Trophoblast cell (in vitro differentiated cells and primary cell): ENCODE data around the gene EXOC3L4.
A peak's percentile ranks its signal among the peaks of the same experiment; 100 is the strongest.

Source experiments
- DNase-seq, 2 donors: peaks; one replicate each; pipeline ENCODE4 v3.0.0-alpha.2; 2016
- H2AFZ ChIP-seq: 2 replicates; pipeline ENCODE4 v1.6.1; 2013; ENCODE audit warnings: low read length, moderate library complexity, mild to moderate bottlenecking; ENCODE audit not compliant: insufficient read depth, poor library complexity
- H2AK5ac ChIP-seq: 2 replicates; pipeline ENCODE4 v1.6.1; 2013; ENCODE audit warnings: mild to moderate bottlenecking, low read length
- H2BK120ac ChIP-seq: 2 replicates; pipeline ENCODE4 v1.6.1; 2013; ENCODE audit warnings: low read length, mild to moderate bottlenecking, moderate library complexity; ENCODE audit not compliant: insufficient read depth, poor library complexity
- H2BK12ac ChIP-seq: 2 replicates; pipeline ENCODE4 v1.6.1; 2013; ENCODE audit warnings: mild to moderate bottlenecking, low read length, moderate library complexity
- H2BK5ac ChIP-seq: 2 replicates; pipeline ENCODE4 v1.6.1; 2013; ENCODE audit warnings: low read length, low read depth, moderate library complexity, mild to moderate bottlenecking; ENCODE audit not compliant: poor library complexity
- H3K14ac ChIP-seq: 2 replicates; pipeline ENCODE4 v1.6.1; 2013; ENCODE audit warnings: mild to moderate bottlenecking, low read length
- H3K18ac ChIP-seq: 2 replicates; pipeline ENCODE4 v1.6.1; 2013; ENCODE audit warnings: mild to moderate bottlenecking, low read length
- H3K23ac ChIP-seq: 2 replicates; pipeline ENCODE4 v1.6.1; 2013; ENCODE audit warnings: low read length
- H3K27ac ChIP-seq: 2 replicates; pipeline ENCODE4 v1.5.1; 2013; ENCODE audit warnings: low read depth, mild to moderate bottlenecking, inconsistent platforms, low read length, moderate library complexity
- H3K27me3 ChIP-seq: 2 replicates; pipeline ENCODE4 v1.6.1; 2013; ENCODE audit warnings: inconsistent platforms, mild to moderate bottlenecking, low read length, moderate library complexity; ENCODE audit not compliant: insufficient read depth
- H3K36me3 ChIP-seq, 2 experiments: 1 replicate in 1 of 2; 2 replicates in 1 of 2; pipeline ENCODE4 v1.6.1; 2013; ENCODE audit warnings: low read length in 2 of 2, mild to moderate bottlenecking in 2 of 2, moderate library complexity in 1 of 2; ENCODE audit not compliant: insufficient read depth in 2 of 2, control insufficient read depth in 1 of 2
- H3K4ac ChIP-seq: 2 replicates; pipeline ENCODE4 v1.6.1; 2013; ENCODE audit warnings: low read depth, mild to moderate bottlenecking, low read length, moderate library complexity
- H3K4me1 ChIP-seq, 2 experiments: 1 replicate in 1 of 2; 2 replicates in 1 of 2; pipeline ENCODE4 v1.6.1; 2013; ENCODE audit warnings: low read length in 2 of 2, mild to moderate bottlenecking in 2 of 2, moderate library complexity in 1 of 2; ENCODE audit not compliant: insufficient read depth in 2 of 2, control insufficient read depth in 1 of 2
- H3K4me2 ChIP-seq: 2 replicates; pipeline ENCODE4 v1.6.1; 2013; ENCODE audit warnings: inconsistent platforms, mild to moderate bottlenecking, low read length, moderate library complexity
- H3K4me3 ChIP-seq: 2 replicates; pipeline ENCODE4 v1.5.1; 2013; ENCODE audit warnings: mild to moderate bottlenecking, low read depth, low read length, inconsistent platforms
- H3K79me1 ChIP-seq: one replicate; pipeline ENCODE4 v1.6.1; 2013; ENCODE audit warnings: low read length
- H3K79me2 ChIP-seq: 2 replicates; pipeline ENCODE4 v1.6.1; 2013; ENCODE audit warnings: low read length, mild to moderate bottlenecking; ENCODE audit not compliant: control insufficient read depth, insufficient read depth, poor library complexity
- H3K9ac ChIP-seq: 2 replicates; pipeline ENCODE4 v1.6.1; 2013; ENCODE audit warnings: mild to moderate bottlenecking, low read length
- H3K9me3 ChIP-seq: 2 replicates; pipeline ENCODE4 v1.6.1; 2013; ENCODE audit warnings: low read depth, mild to moderate bottlenecking, control low read depth, inconsistent platforms, low read length; ENCODE audit not compliant: insufficient read depth
- H4K12ac ChIP-seq: 2 replicates; pipeline ENCODE4 v1.6.1; 2013; ENCODE audit warnings: low read depth, mild to moderate bottlenecking, low read length, moderate library complexity
- H4K8ac ChIP-seq: 2 replicates; pipeline ENCODE4 v1.6.1; 2013; ENCODE audit warnings: low read depth, mild to moderate bottlenecking, low read length, moderate library complexity
- H4K91ac ChIP-seq: one replicate; pipeline ENCODE4 v1.6.1; 2013; ENCODE audit warnings: low read depth, mild to moderate bottlenecking, low read length, moderate library complexity
- WGBS: extraction: QIAGEN DNeasy Blood & Tissue Kit; methylation state at CpG from one replicate; pipeline ENCODE4 v1.1.7; 2013; ENCODE audit warnings: missing lambda C conversion rate; ENCODE audit not compliant: insufficient read length, insufficient coverage; ENCODE audit errors: extremely low coverage; 5-methylcytosine and 5-hydroxymethylcytosine counted together

The EXOC3L4 gene

GRCh38 chr14:103052407-103052806 lies 42.1 kb upstream of the EXOC3L4 start:
- Histone ChIP-seq H2AFZ (no peak overlapping the region), H3K4me2 (no peak overlapping the region), H3K14ac (no peak overlapping the region), H3K27ac (no peak overlapping the region), H4K8ac (no peak overlapping the region), H2BK12ac (no peak overlapping the region), H3K9me3 (no peaks in the 10 kb centered on the region), H2BK120ac (no peak overlapping the region), H3K4me3 (no peak overlapping the region), H2AK5ac (no peak overlapping the region), H3K36me3 (no peaks in the 10 kb centered on the region), H2BK5ac (no peak overlapping the region), H3K27me3 (no peaks in the 10 kb centered on the region), H3K9ac (no peak overlapping the region), H3K23ac (no peak overlapping the region), H4K91ac (no peak overlapping the region), H3K4me1 (peaks cover 2 to 3% of the 10 kb centered on the region in 2 experiments), H3K79me2 (peaks cover 17% of the 10 kb centered on the region), H4K12ac (no peak overlapping the region), H3K4ac (peak overlapping the region; percentile 15), H3K79me1 (peaks cover 9% of the 10 kb centered on the region), H3K18ac (no peak overlapping the region)
- no peak for DNase-seq
- no CpG with 5 or more reads among the region's 10 CpGs for WGBS

GRCh38 chr14:103055695-103056094 lies 38.8 kb upstream of the EXOC3L4 start:
- DNase-seq, result no peak
- H3K27me3 ChIP-seq, result no peaks in the 10 kb centered on the region
- H4K12ac ChIP-seq, result no peak overlapping the region
- no peak overlapping the region for H3K23ac ChIP-seq
- no peak overlapping the region for H3K4me3 ChIP-seq
- no peak overlapping the region for H4K8ac ChIP-seq
- no peak overlapping the region for H3K9ac ChIP-seq
- no peak overlapping the region for H2AK5ac ChIP-seq
- H4K91ac ChIP-seq, result no peak overlapping the region
- H2BK120ac ChIP-seq, result no peak overlapping the region
- no peak overlapping the region for H3K4ac ChIP-seq
- H3K14ac ChIP-seq, result no peak overlapping the region
- no peaks in the 10 kb centered on the region for H3K36me3 ChIP-seq
- H2AFZ ChIP-seq, result no peak overlapping the region
- H3K9me3 ChIP-seq, result no peaks in the 10 kb centered on the region
- no peak overlapping the region for H2BK5ac ChIP-seq
- peaks cover 18% of the 10 kb centered on the region for H3K79me2 ChIP-seq
- peak overlapping the region; percentile 78 for H3K4me2 ChIP-seq
- no peak overlapping the region for H2BK12ac ChIP-seq
- H3K79me1 ChIP-seq, result peaks cover 14% of the 10 kb centered on the region
- WGBS, result no CpG with 5 or more reads among the region's 8 CpGs
- H3K18ac ChIP-seq, result no peak overlapping the region
- H3K27ac ChIP-seq, result no peak overlapping the region
- H3K4me1 ChIP-seq, result peaks cover 3 to 10% of the 10 kb centered on the region in 2 experiments

- Histone ChIP-seq H2BK12ac (no peak overlapping the region), H2BK120ac (peak overlapping the region; percentile 88), H2AK5ac (peak overlapping the region; percentile 100), H4K91ac (peak overlapping the region; percentile 82), H3K9me3 (no peaks in the 10 kb centered on the region), H3K4me1 (peaks cover 3 to 10% of the 10 kb centered on the region in 2 experiments), H3K36me3 (no peaks in the 10 kb centered on the region), H3K18ac (peak overlapping the region; percentile 97), H3K9ac (peak overlapping the region; percentile 92), H3K79me2 (peaks cover 18% of the 10 kb centered on the region), H3K23ac (no peak overlapping the region), H3K27me3 (no peaks in the 10 kb centered on the region), H3K27ac (peak overlapping the region; percentile 86), H2BK5ac (peak overlapping the region; percentile 64), H4K8ac (peak overlapping the region; percentile 84), H3K4ac (peak overlapping the region; percentile 100), H3K4me2 (peak overlapping the region; percentile 78), H3K4me3 (peak overlapping the region; percentile 100), H4K12ac (peak overlapping the region; percentile 99), H3K79me1 (peaks cover 14% of the 10 kb centered on the region), H2AFZ (peak overlapping the region; percentile 94), H3K14ac (peak overlapping the region; percentile 99)
- DNase-seq, result no peak
- WGBS, result no CpG with 5 or more reads among the region's 50 CpGs
Measured at GRCh38 chr14:103056322-103057027, 38.0 kb upstream of the EXOC3L4 start.

- Histone ChIP-seq H3K36me3 (no peaks in the 10 kb centered on the region), H4K91ac (peak overlapping the region; percentile 82), H2BK120ac (peak overlapping the region; percentile 88), H4K12ac (peak overlapping the region; percentile 99), H2BK5ac (peak overlapping the region; percentile 64), H3K4ac (peak overlapping the region; percentile 97), H3K79me1 (peaks cover 14% of the 10 kb centered on the region), H3K9ac (peak overlapping the region; percentile 92), H3K79me2 (peaks cover 16% of the 10 kb centered on the region), H3K4me2 (peak overlapping the region; percentile 68), H3K27ac (peak overlapping the region; percentile 86), H2AFZ (peak overlapping the region; percentile 94), H4K8ac (peak overlapping the region; percentile 84), H3K27me3 (no peaks in the 10 kb centered on the region), H3K9me3 (no peaks in the 10 kb centered on the region), H3K23ac (no peak overlapping the region), H3K14ac (peak overlapping the region; percentile 99), H2AK5ac (peak overlapping the region; percentile 100), H3K4me3 (peak overlapping the region; percentile 100), H3K18ac (peak overlapping the region; percentile 97), H2BK12ac (no peak overlapping the region), H3K4me1 (peaks cover 3 to 10% of the 10 kb centered on the region in 2 experiments)
- peak in 1 of 2 donors; percentile 54 for DNase-seq
- WGBS, result no CpG with 5 or more reads among the region's 53 CpGs
Measured at GRCh38 chr14:103057028-103057371, 37.5 kb upstream of the EXOC3L4 start.
